Fibroblast of lung (primary cell): Measurements from ENCODE around the gene BSX.

ENCODE experiments used
- EZH2 ChIP-seq: IDR thresholded peaks from 2 replicates; pipeline ENCODE4 v1.5.1; 2012; ENCODE audit warnings: low read length, control low read depth, mild to moderate bottlenecking; ENCODE audit errors: missing control alignments
- TF ChIP-seq, protein P1 (sequence below), 2 donors: IDR thresholded peaks in 1 of 2; conservative IDR thresholded peaks in 1 of 2; 1 replicate in 1 of 2; 2 replicates in 1 of 2; pipeline ENCODE4 v1.5.1; 2011 to 2012; ENCODE audit warnings: low read length in 2 of 2, control low read depth in 1 of 2, inconsistent platforms in 1 of 2, low read depth in 1 of 2, mild to moderate bottlenecking in 1 of 2

DNA sequence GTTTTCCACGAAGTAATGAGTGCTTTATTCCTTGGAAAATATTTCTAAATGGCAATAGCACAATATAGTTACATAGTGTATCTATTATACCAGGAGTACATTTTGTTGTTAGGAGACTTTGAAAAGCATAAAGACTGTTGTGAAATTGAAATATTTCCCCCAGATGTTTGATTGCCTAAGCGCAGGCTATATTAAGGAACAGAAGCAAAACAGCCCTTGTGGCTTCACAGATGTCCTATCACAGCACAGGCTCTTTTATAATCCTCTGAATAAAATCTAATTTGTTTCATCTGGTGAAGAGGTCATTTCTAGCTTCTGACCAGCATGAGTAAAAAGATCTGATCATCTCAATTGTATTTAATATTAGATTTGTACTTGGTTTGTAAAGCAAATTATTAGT lies 48.2 kb downstream of the BSX start:
- TF ChIP-seq, protein P1, sequence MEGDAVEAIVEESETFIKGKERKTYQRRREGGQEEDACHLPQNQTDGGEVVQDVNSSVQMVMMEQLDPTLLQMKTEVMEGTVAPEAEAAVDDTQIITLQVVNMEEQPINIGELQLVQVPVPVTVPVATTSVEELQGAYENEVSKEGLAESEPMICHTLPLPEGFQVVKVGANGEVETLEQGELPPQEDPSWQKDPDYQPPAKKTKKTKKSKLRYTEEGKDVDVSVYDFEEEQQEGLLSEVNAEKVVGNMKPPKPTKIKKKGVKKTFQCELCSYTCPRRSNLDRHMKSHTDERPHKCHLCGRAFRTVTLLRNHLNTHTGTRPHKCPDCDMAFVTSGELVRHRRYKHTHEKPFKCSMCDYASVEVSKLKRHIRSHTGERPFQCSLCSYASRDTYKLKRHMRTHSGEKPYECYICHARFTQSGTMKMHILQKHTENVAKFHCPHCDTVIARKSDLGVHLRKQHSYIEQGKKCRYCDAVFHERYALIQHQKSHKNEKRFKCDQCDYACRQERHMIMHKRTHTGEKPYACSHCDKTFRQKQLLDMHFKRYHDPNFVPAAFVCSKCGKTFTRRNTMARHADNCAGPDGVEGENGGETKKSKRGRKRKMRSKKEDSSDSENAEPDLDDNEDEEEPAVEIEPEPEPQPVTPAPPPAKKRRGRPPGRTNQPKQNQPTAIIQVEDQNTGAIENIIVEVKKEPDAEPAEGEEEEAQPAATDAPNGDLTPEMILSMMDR (conservative IDR thresholded peaks at IDR 0.05 in 1 of 2, IDR thresholded peaks at IDR 0.05 in 1 of 2; ENCODE audit: low read depth in 1 of 2, low read length in 2 of 2) = no peak
- TF ChIP-seq EZH2 = no peak
